SU-DHL-6 (cell line): Measurements from ENCODE around the gene USH1C.

Source experiments
- H2AFZ ChIP-seq: fragments of 200-600 bp; sonication (generic); 2 replicates; pipeline ENCODE4 v1.6.1; 2014; ENCODE audit warnings: low read depth, mild to moderate bottlenecking, moderate library complexity, mixed read lengths, antibody characterized with exemption, low read length; ENCODE audit not compliant: severe bottlenecking
- H3F3A ChIP-seq: fragments of 200-600 bp; shearing (Covaris generic); 2 replicates; pipeline ENCODE4 v1.6.0; 2016; ENCODE audit warnings: antibody characterized with exemption, mild to moderate bottlenecking; ENCODE audit not compliant: insufficient read depth
- H3K27ac ChIP-seq: fragments of 200-600 bp; sonication (generic); 2 replicates; pipeline ENCODE4 v1.5.1; 2016; ENCODE audit warnings: low read depth, mild to moderate bottlenecking, low read length, moderate library complexity, mixed read lengths
- H3K27me3 ChIP-seq: fragments of 200-600 bp; sonication (generic), shearing (Covaris generic); 2 replicates; pipeline ENCODE4 v1.6.0; 2014; ENCODE audit warnings: mild to moderate bottlenecking, low read length
- H3K36me3 ChIP-seq: fragments of 200-600 bp; sonication (generic); 2 replicates; pipeline ENCODE4 v1.6.1; 2014; ENCODE audit warnings: mild to moderate bottlenecking, low read length, mixed read lengths
- H3K4me2 ChIP-seq: fragments of 300-600, 200-600 bp; shearing (Covaris generic), sonication (generic); 2 replicates; pipeline ENCODE4 v1.6.0; 2014; ENCODE audit warnings: low read length, low read depth, mild to moderate bottlenecking; ENCODE audit not compliant: poor library complexity, severe bottlenecking
- H3K4me3 ChIP-seq: fragments of 200-600 bp; sonication (generic); 2 replicates; pipeline ENCODE4 v1.5.1; 2014; ENCODE audit warnings: antibody characterized with exemption, low read length, mild to moderate bottlenecking, mixed read lengths; ENCODE audit not compliant: insufficient read depth, poor library complexity, severe bottlenecking
- H3K79me2 ChIP-seq: fragments of 200-600 bp; sonication (generic); 2 replicates; pipeline ENCODE4 v1.6.1; 2014; ENCODE audit warnings: mild to moderate bottlenecking, low read length, moderate library complexity; ENCODE audit not compliant: insufficient read depth
- H3K9ac ChIP-seq: fragments of 200-600 bp; sonication (generic); 2 replicates; pipeline ENCODE4 v1.7.0; 2014; ENCODE audit warnings: mild to moderate bottlenecking, low read length
- H3K9me2 ChIP-seq: fragments of 200-600 bp; sonication (generic); replicated peaks from 2 replicates; pipeline ENCODE4 v1.6.1; 2014; ENCODE audit warnings: low read length; ENCODE audit not compliant: insufficient read depth
- H3K9me3 ChIP-seq: fragments of 200-600 bp; sonication (generic); 2 replicates; pipeline ENCODE4 v1.6.1; 2014; ENCODE audit warnings: low read length, mixed read lengths; ENCODE audit not compliant: insufficient read depth
- H4K20me1 ChIP-seq: fragments of 200-600 bp; sonication (generic); 2 replicates; pipeline ENCODE4 v1.6.1; 2014; ENCODE audit warnings: low read depth, mild to moderate bottlenecking, antibody characterized with exemption, low read length, moderate library complexity, mixed read lengths
- EZH2phosphoT487 ChIP-seq: fragments of 200-600 bp; sonication (generic), shearing (Covaris generic); conservative IDR thresholded peaks from 2 replicates; pipeline ENCODE4 v1.6.1; 2018; ENCODE audit warnings: mild to moderate bottlenecking, antibody characterized with exemption, low read length, moderate library complexity, mixed read lengths
- TF ChIP-seq, protein P1 (sequence below): fragments of 200-600 bp; sonication (generic); IDR thresholded peaks from one replicate; pipeline ENCODE4 v1.5.1; 2017; ENCODE audit warnings: antibody characterized with exemption, mild to moderate bottlenecking, low read length, moderate library complexity; ENCODE audit not compliant: insufficient read depth, poor library complexity, severe bottlenecking

The USH1C gene

DNA sequence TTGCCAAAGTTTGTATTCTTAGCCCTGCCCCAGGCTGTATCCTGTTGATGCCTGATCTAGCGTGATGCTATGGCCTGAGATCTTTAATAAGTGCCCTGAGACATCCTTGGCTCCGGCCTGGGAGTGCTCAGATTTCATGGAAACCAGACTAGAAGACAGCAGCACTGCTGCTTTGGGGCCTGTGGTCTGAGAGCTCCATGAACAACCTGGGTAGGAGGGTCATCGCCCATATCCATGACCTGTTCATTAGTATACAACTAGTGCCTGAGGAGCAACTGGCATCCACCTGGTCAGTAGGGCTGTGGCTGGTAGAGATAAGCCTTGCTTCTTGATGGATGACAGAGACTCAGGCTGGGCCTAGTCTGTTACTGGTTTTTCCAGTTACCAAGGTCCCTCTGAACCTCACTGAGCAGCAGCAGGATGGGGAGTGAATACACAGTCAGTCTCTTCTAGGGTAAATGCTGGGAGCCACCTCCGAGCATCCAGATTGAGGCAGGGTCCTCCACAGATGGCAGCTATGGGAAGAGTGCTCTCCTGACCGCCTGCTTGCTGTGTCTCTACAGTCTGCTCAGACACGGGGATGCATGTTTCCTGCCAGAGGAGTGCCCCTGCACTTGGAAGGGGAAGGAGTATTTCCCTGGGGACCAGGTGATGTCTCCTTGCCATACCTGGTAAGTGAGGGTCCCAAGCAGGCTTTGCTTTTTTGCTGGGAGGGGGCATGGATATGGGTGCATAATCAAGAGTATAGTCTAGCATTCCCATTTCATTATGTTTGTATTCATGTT lies 41.9 kb upstream of the USH1C start:
- no peaks in the 10 kb centered on the region for H3K79me2 ChIP-seq

DNA sequence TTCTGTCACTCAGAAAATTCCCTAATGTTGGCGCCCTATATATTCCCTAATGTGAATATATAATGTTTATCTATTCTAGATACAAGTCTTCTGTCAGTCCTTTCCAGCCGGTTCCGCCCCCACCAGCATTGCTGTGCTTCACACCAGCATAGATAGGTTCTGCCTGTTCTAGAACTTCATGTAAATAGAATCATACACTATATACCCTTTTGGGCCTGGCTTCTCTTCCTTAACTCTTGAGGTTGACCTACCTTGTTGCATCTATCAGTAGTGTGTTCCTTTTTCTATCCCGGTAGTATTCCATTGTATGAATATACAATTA lies 37.5 kb upstream of the USH1C start:
- Histone ChIP-seq H3K4me2 (no peak overlapping the region), H3K9ac (no peak overlapping the region), H4K20me1 (no peaks in the 10 kb centered on the region), H3K9me2 (no peaks in the 10 kb centered on the region), H3K27me3 (no peaks in the 10 kb centered on the region), H3K36me3 (no peaks in the 10 kb centered on the region), H3K4me3 (no peak overlapping the region), H3K79me2 (no peaks in the 10 kb centered on the region), H2AFZ (no peak overlapping the region), H3K27ac (no peak overlapping the region), H3F3A (no peaks in the 10 kb centered on the region), H3K9me3 (no peaks in the 10 kb centered on the region)
- TF ChIP-seq EZH2phosphoT487 = no peak

More for the DNA sequence above, 41.9 kb upstream of the USH1C start:
- Histone ChIP-seq H3K27ac (no peak overlapping the region), H4K20me1 (no peaks in the 10 kb centered on the region), H3F3A (no peaks in the 10 kb centered on the region), H3K36me3 (no peaks in the 10 kb centered on the region), H3K9me2 (no peaks in the 10 kb centered on the region), H3K27me3 (no peaks in the 10 kb centered on the region), H3K9me3 (no peaks in the 10 kb centered on the region), H3K4me2 (no peak overlapping the region), H3K9ac (no peak overlapping the region), H2AFZ (no peak overlapping the region), H3K4me3 (no peak overlapping the region)
- TF ChIP-seq, protein P1, sequence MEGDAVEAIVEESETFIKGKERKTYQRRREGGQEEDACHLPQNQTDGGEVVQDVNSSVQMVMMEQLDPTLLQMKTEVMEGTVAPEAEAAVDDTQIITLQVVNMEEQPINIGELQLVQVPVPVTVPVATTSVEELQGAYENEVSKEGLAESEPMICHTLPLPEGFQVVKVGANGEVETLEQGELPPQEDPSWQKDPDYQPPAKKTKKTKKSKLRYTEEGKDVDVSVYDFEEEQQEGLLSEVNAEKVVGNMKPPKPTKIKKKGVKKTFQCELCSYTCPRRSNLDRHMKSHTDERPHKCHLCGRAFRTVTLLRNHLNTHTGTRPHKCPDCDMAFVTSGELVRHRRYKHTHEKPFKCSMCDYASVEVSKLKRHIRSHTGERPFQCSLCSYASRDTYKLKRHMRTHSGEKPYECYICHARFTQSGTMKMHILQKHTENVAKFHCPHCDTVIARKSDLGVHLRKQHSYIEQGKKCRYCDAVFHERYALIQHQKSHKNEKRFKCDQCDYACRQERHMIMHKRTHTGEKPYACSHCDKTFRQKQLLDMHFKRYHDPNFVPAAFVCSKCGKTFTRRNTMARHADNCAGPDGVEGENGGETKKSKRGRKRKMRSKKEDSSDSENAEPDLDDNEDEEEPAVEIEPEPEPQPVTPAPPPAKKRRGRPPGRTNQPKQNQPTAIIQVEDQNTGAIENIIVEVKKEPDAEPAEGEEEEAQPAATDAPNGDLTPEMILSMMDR = no peak
- no peak for TF ChIP-seq EZH2phosphoT487

DNA sequence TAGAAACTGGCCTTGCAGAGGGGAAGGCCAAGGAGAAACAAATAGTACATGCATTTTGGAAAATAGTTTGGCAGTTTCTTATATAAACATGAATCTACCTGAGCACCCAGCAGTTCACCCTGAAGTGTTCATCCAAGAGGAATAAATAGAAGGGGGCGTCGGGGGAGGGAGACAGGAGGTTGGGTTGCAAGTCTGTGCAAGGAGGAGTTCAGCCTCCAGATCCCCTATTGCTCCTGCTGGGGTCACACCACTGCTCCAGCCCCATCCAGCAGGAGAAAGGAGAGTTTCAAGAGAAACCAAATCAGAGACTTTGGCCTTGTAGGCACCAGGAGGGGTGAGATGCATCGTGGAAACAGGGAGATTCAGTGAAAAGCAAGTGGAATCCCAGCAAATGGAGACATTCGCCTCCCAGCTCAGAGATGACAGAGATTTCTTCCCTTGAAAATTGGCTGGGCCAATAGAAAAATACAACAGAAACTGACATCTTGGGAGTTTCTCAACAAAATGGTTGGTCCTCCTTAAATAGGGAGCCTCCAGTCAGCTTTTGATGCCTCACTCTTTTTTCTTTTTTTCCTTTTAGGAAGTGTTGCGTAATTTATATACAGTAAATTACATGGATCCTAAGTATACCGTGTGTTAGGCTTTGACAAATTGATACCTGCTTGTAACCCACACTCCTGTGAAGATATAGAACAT lies 37.0 kb upstream of the USH1C start:
- H3K9me3 ChIP-seq = no peaks in the 10 kb centered on the region
- no peak overlapping the region for H2AFZ ChIP-seq
- TF ChIP-seq, protein P1 = no peak
- no peak for TF ChIP-seq EZH2phosphoT487
- no peaks in the 10 kb centered on the region for H4K20me1 ChIP-seq
- no peaks in the 10 kb centered on the region for H3K79me2 ChIP-seq
- no peak overlapping the region for H3K9ac ChIP-seq
- no peaks in the 10 kb centered on the region for H3K27me3 ChIP-seq
- no peaks in the 10 kb centered on the region for H3F3A ChIP-seq
- no peak overlapping the region for H3K4me3 ChIP-seq
- H3K4me2 ChIP-seq = no peak overlapping the region
- no peaks in the 10 kb centered on the region for H3K9me2 ChIP-seq
- H3K36me3 ChIP-seq = no peaks in the 10 kb centered on the region
- no peak overlapping the region for H3K27ac ChIP-seq

DNA sequence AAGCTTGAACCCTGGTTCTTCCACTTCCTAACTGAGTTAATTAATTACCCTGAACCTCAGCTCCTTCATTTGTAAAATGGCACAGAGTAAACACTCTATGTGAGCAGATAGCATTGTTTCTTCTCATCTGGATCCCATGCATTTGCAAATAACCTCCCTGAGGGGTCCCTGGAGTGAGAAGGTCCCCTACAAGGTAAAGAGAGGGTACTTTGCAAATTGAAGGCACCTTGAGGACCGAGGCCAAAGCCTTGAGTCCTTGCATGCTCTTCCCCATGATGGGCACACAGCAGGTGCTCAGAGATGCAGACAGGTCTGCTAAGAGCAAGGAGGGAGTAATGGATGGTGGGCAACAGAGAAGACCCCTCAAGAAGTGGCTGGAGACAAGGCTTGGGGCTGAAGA lies 36.1 kb upstream of the USH1C start:
- TF ChIP-seq, protein P1 = no peak
- TF ChIP-seq EZH2phosphoT487 = no peak
- H3K27ac ChIP-seq = no peak overlapping the region
- no peaks in the 10 kb centered on the region for H3K36me3 ChIP-seq
- H3K27me3 ChIP-seq = no peaks in the 10 kb centered on the region
- H4K20me1 ChIP-seq = no peaks in the 10 kb centered on the region
- H3K79me2 ChIP-seq = no peaks in the 10 kb centered on the region
- H3K9me2 ChIP-seq = no peaks in the 10 kb centered on the region
- H3K4me3 ChIP-seq = no peak overlapping the region
- H3F3A ChIP-seq = no peaks in the 10 kb centered on the region
- no peak overlapping the region for H3K9ac ChIP-seq
- no peaks in the 10 kb centered on the region for H3K9me3 ChIP-seq
- H2AFZ ChIP-seq = no peak overlapping the region
- H3K4me2 ChIP-seq = no peak overlapping the region
